HL-60/S4 treated with phorbol 12-myristate 13-acetate at 8.2 ng/mL for 4 days and 3 days (cell line): ENCODE results near the gene UBTD2.
"Not testable (repeated sequence)": the region's sequence is repeated elsewhere in the genome, so short reads cannot be mapped to it uniquely, and the experiment has no call there.

Experiments
- in situ Hi-C: fragments of 300-500 bp; cut with MboI; formaldehyde crosslinking; loops from 2 replicates; pipeline ENCODE4 v1.15.0; 2022; ENCODE audit warnings: low sequenced_read_pairs

Gene UBTD2

DNA sequence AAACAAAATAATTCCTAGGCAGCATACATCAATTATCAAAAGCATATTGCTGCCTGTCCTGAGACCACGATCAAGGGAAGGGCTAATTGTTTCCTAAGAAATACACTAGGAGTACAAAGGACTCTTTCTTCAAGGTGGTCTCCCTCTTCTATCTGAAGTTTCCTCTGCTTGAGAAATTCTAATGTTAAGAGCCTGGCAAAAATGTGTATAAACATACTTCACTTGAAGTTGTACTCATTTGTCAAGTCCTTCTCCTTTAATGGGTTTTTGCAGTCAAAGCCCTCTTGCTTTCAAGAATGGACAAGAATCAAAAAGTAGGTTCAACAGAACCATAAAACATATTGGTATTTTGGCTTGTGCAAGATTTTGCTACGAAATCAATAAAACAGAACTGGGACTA, 31.1 kb downstream of the UBTD2 start:
- in situ Hi-C loops, result no loop called here

DNA sequence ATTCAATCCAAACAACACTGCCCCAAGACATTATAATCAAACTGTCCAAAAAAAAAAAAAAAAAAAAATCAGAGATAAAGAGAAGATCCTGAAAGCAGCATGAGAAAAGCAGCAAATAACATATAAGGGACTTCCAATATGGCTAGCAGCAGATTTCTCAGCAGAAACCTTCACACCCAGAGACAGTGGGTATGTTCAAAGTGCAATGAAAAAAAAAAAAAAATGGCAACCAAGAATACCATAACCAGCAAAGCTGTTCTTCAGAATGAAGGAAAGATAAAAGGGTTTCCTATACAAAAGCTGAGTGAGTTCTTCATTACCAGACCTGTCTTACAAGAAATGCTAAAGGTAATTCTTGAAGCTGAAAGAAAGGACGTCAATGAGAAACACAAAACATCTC, 32.1 kb downstream of the UBTD2 start:
- in situ Hi-C loops, result no loop called here

DNA sequence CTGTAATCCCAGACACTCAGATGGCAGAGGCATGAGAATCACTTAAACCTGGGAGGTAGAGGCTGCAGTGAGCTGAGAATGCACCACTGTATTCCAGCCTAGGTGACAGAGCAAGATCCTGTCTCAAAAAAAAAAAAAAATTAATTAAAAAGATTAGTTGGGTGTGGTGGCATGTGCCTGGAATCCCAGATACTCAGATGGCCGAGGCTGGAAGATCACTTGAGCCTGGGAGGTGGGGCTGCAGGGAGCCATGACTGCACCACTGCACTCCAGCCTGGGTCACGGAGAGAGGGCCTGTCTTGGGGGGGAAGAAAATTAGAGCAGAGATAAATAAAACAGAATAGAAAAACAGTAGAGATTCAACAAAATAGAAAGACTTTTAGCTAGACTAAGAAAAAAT, 34.9 kb downstream of the UBTD2 start:
- in situ Hi-C loops, result no loop called here

DNA sequence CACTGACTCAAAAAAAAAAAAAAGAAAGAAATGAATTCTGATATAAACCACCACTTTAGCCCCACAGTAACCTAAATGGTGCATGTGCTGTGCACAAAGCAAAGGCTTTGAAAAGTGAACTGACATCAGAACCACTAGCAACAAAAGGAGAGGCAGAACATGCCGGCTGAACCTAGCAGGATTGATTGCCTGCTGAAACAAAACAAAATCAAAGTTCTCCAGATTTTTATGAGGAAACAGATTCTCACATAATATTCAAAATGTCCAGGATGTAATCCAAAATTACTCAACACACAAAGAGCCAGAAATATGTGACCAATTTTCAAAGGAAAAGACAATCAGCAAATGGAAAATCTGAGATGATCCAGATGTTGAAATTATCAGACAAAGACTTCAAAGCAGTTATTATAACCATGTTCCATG, 37.9 kb downstream of the UBTD2 start:
- in situ Hi-C loops, result no loop called here

DNA sequence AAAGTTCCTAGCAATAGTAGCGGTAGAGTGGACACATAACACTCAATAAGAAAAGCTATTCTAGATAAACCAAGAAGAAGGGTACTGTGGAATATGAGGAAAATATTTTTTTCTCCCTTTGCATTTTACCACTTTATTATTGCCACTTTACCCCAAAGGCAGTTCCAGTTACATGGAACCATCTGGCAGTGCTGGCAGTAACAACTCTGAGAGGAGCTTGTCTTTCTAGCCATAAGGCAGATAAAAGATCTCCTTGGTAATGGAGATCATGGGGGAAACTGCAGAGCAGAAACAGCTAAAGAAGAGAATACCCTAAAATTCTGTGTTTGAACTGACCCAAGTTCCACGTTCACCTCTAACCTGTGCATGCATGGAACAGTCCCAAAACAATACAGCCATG, 38.5 kb downstream of the UBTD2 start:
- in situ Hi-C loops, result no loop called here

DNA sequence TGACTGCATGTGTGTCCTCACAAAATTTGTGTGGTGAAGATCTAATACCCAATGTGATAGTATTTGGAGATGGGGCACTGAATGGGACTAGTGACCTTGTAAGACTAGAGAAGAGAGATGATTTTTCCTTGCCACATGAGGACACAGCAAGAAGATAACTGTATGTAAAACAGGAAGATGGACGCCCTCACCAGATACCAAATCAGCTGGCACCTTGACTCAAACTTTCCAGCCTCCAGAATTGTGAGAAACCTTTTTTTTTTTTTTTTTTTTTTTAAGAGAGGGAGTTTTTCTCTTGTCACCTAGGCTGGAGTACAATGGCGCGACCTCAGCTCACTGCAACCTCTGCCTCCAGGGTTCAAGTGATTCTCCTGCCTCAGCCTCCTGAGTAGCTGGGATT, 40.3 kb downstream of the UBTD2 start:
- in situ Hi-C loops, result no loop called here

DNA sequence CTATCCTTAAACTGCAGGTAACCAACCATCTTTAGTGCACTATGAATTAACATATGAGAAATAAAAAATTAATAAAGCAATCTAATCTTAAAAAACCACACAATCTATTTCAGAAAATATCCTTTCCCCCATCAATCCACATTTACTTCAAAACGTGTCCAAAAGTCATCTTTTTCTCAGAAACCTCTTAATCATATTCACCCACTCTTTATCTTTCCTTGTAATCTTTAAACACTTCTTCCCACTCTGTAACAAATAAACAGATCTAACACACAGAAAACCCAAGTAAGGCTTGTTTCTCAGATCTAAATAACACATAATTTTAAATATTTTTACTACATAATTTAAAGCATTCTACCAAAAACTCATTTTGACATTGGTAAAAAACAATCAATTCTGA, 45.2 kb downstream of the UBTD2 start:
- in situ Hi-C loops, result no loop called here

DNA sequence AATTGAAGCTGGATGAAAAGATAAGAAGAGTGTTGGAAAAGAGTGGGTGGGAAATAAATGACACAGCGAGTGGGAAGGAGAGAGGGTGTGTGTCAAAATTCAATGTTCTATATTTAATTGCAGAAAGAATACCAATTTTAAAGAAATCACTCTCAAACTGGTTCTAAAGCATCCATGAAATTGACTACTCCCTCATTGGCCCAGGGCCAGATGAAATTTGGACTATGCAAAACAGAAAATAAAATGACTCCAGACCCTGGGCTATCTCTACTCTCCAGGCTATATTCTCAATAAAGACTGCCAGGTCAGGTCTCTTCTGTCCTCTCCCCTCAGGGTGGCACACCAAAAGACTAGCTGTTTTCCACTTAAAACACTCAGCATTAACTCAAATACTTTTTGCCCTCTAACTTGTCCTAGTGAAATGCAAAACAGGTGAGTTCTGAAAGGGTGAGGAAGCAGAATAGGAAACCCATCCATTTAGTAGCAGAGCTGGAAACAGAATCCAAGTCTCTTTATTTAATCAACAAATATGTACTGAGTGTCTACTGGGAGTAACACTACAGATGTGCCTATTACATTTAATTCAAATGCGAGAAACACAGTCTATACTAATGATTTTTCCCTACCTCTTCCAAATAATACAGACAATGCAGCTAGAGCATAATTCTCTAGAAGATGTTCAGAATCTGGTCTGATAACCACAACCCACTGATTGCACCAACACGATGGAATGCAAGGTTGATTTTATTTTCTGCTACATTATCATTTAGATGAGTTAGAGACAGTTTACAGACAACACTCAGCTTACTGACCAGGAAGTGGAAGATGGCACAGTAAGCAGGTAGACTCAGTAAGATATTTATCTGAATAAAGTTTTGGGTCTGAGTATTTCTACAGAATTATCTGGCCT, 47.5 kb downstream of the UBTD2 start:
- in situ Hi-C loops, result no loop called here

DNA sequence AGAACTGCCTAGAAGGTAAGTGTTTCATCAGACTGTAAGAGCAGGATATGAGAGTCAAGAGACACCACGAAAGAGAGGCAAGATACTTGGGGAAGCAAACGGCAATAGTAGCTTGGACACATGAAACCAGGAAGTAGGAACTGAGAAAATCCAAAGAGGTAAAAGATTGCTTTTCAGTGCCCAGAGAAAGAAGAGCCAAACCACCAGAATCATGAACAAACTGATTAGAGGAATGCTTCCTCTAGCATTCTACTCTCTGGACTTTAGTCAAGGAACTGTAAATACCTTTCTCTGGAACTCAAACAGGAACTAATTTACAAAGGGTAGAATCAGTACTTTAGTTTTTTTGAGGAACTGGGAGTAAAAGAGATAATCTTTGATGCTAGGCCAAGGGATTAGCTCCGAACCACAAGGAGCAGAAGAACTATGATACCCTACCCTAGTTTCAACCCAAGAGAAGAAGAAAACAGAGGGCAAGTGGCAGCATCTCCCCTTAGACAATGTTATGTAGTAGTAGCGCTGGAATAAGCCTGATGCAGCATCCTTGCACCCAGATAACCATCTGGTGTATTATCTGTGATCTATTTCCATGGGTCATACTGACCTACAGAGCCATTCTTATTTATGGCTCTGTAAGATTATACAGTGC, 48.3 kb downstream of the UBTD2 start:
- in situ Hi-C loops, result no loop called here

DNA sequence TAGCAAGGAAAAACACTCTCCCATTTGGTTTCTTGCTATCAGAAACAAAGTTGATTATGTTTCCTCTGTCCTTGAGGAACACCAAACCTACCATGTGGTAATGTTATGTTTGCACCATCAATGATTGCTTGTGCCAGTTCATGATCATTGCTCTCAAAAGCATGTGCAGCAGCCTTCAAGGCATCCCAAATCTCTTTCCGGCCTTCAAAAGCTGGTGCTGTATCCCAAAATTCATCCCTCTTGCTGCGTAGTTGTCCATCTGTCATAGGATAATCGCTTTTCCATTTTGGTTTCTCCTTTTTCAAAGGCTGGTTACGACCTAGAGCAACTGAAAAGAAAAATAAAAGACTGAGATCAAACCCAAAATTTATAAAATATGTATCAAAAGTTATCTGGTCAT, 49.5 kb downstream of the UBTD2 start:
- in situ Hi-C loops, result no loop called here

DNA sequence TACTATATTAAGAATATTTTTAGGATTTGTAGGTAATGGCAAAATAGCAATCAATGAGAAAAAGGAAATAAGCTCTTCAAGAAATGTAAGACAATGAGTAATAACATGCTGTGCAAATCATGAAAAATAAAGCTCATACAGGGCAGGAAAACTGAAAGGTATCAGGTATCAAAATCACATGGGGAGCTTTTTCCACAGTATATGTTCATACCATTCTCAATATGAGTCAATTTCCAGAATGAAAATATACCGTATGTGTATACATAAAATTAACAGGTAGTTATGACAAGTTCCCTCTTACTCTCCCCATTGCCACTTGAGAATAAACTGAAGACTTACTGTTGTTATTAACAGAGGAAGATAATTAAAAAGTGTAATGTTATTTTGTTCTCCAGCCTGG, 53.7 kb downstream of the UBTD2 start:
- in situ Hi-C loops, result no loop called here

DNA sequence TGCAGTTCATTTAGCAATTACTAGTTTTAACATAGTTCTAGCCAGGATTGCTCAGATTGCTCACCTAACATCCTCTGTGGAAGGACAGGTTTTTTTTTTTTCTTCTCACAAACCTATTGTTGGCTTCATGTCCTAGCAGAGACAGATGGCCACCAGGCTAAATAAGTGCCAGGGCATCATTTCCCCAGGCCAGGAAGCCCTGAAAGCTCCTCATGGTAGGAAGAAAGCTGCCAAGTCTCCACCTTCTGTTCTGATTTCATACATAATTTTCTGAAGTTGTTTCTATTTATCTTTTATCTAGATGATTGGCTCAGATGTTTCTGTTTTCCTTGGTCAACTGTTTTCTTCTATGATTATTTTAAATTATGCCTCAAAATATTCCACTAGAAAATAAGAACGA, 58.6 kb downstream of the UBTD2 start:
- in situ Hi-C loops, result no loop called here

DNA sequence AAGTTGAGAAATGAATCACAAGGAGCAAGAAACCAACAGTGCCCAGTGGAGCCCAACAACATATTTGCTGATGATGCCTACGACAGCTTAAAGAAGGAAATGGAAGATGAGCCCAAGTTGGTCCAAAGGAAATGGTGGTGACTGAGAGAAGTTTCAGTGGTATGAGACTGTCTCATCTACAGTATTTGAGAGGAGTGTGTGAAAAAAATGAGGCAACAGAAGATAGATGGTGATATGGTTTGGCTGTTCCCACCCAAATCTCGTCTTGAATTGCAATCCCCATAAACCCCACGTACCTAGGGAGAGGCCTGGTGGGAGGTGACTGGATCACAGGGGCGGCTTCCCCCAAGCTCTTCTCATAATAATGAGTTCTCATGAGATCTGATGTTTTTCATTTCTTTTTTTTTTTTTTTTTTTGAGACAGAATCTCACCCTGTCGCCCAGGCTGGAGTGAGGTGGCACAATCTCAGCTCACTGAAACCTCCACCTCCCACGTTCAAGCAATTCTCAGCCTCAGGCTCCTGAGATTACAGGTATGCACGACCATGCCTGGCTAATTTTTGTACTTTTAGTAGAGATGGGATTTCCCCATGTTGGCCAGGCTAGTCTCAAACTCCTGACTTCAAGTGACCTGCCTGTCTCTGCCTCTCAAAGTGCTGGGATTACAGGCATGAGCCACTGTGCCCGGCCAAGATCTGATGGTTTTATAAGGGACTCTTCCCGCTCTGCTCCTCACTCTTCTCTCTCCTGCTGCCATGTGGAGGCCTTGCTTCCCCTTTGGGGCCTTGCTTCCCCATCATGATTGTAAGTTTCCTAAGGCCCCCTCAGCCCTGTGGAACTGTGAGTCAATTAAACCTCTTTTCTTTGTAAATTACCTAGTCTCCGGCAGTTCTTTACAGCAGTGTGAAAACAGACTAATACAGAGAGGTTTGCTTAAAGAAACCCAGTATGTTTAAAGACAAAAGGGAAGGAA, 59.4 kb downstream of the UBTD2 start:
- in situ Hi-C loops, result no loop called here

DNA sequence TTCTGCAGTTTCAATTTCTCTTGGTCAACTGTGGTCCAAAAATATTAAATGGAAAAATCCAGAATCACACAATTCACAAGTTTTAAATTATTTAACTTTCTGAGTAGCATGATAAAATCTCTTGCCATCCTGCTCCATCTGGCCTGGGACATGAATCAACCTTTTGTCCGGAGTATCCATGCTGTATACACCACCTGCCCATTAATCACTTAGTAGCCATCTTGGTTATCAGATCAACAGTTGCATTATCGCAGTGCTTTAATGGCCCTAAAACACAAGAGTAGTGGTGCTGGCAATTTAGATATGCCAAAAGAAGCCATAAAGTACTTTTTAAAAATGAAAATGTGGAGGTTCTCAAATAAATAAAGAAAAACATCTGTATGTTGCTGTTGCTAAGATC, 64.3 kb downstream of the UBTD2 start:
- in situ Hi-C loops, result no loop called here

DNA sequence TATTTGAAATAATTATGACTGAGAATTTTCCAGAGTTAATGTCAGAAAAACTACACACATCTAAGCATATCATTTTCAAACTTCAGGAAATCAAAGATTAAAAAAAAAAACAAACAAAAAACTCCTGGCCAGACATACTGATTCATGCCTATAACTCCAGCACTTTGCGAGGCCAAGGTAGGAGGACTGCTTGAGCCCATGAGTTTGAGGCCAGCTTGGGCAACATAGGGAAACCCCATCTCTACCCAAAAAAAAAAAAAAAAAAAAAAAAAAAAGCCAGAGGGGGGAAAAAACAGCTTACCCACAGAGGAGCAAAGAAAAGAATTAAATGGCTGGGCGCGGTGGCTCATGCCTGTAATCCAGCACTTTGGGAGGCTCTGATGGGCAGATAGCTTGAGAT, 67.2 kb downstream of the UBTD2 start:
- in situ Hi-C loops, result no loop called here

DNA sequence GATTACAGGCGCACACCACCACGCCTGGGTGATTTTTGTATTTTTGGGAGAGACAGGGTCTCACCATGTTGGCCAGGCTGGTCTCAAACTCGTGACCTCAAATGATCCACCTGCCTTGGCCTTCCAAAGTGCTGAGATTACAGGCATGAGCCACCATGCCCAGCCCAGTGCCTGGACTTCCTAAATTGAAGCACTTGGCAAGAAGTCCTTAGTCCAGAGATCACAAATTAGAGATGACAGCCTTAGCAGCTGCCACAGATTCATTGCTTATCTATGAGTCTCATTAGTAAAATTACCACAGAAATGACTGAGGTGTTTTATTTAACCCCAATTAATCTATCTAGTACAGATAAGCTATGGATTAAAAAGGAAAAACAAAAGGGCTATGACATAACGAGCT, 70.4 kb downstream of the UBTD2 start:
- in situ Hi-C loops, result no loop called here

DNA sequence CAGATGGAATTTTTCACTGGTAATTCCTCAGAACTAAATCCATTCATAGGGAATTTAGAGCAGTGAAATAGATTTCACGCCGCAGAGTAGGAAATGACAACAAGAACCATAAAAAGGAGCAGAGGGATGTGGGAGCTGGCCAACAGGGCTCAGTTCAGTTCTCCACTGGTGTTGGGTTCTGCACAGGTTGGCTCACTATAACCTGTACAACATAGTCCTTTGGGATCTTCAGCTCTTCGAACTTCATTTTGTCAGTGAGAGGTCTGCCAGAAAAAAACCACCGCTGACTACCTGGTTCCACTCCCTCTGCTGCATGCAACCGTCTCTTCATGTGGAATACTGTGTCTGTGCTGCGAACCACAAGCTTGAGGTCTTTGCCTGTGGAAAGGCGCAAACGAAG, 71.9 kb downstream of the UBTD2 start:
- in situ Hi-C loops, result no loop called here

DNA sequence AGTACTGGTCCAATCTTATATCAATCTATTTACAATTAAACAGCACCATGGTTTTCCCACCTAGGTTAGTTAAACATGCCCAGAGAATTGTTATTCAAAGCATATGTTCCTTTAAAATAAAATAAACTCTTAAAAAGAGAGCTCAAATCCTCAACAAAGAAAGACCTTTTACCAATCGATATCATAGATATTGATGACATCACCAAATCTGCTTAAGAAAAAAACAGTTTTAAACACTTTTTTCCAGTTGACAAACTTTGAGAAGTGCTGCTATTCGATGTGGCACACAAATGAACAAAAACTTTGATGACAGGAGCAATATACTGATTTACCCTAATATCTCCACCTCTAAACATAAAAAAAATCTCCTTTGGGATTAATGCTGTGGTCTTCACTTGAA, 73.8 kb downstream of the UBTD2 start:
- in situ Hi-C loops, result no loop called here

DNA sequence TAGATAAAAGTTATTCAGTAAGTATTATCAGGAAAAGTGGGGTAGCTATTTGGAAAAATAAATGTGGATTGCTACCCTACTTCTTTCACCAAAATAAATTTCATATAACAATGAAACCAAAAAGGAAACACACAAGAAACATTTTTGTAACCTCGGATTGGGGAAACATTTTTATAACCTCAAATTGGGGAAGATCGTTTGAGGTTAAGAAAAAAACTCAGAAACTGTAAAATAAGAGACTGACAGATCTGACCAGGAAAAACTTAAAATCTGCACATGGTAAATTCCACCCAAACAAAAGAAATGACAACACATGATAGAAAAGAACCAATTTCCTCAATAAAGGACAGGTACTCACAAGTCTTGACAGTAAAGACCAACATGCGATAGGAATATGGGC, 76.1 kb downstream of the UBTD2 start:
- in situ Hi-C loops, result no loop called here

DNA sequence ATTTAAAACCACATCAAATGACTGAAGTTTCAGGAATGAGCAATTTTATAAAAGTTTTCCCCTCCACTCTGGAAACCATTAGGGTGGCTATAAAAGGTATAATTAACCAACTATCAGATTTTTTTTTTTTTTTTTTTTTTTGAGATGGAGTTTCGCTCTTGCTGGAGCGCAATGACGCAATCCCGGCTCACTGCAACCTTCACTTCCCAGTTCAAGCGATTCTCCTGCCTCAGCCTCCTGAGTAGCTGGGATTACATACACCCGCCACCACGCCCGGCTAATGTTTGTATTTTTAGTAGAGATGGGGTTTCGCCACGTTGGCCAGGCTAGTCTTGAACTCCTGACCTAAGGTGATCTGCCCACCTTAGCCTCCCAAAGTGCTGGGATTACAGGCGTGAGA, 77.6 kb downstream of the UBTD2 start:
- in situ Hi-C loops, result not testable (repeated sequence)

DNA sequence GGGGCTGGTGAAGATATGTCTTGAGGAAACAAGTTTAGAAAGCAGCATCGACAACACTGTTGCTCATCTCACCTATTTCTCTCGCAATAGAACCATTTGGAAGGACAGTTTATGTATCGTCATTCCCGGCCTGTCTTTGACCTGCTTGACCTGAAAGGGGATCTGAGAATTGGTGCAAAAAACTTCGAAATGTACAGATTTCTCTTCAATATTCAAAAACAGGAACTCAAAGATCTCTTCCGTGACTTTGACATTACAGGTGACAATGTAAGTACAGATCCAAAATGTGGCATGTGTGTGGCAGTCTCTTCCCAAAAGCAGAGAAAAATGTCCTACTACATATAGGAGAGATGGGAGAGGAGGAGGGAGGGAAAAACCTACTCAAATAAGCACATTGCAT, 83.1 kb downstream of the UBTD2 start:
- in situ Hi-C loops, result no loop called here
